PC-3 (cell line): ENCODE results near the gene GET3.

Source experiments
- EZH2phosphoT487 ChIP-seq: fragments of 300-600 bp; sonication (generic); IDR thresholded peaks from 2 replicates; pipeline ENCODE4 v1.6.1; 2018; ENCODE audit warnings: mild to moderate bottlenecking, antibody characterized with exemption, low read length, borderline replicate concordance
- TF ChIP-seq, protein P1 (sequence below): fragments of 300-600 bp; sonication (generic); conservative IDR thresholded peaks from 2 replicates; pipeline ENCODE4 v1.5.1; 2017; ENCODE audit warnings: antibody characterized with exemption, low read depth, mild to moderate bottlenecking, low read length

DNA sequence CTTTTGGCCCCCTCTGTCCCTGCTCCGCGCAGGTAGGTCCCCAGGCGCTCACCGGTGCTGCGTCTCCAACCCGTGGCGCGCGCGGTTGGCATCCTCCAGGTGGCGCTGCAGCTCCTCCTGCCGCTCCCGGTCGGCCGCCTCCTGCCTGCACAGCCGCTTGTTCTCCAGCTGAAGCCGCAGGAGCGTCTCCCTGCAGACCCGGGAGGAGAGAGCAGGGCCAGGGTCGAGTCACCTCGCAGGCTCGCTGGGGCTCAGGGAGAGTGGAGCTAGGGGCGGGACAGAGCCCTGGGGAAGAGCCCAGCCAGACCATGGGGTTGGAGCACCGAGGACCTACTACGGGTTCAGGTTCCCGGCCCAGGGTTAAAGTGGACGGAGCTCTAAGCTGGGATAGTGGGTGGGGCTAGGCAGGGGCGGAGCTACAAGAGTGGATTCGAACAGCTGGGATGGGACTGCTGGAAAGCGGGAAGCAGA is 28.8 kb downstream of the GET3 start:
- TF ChIP-seq, protein P1, sequence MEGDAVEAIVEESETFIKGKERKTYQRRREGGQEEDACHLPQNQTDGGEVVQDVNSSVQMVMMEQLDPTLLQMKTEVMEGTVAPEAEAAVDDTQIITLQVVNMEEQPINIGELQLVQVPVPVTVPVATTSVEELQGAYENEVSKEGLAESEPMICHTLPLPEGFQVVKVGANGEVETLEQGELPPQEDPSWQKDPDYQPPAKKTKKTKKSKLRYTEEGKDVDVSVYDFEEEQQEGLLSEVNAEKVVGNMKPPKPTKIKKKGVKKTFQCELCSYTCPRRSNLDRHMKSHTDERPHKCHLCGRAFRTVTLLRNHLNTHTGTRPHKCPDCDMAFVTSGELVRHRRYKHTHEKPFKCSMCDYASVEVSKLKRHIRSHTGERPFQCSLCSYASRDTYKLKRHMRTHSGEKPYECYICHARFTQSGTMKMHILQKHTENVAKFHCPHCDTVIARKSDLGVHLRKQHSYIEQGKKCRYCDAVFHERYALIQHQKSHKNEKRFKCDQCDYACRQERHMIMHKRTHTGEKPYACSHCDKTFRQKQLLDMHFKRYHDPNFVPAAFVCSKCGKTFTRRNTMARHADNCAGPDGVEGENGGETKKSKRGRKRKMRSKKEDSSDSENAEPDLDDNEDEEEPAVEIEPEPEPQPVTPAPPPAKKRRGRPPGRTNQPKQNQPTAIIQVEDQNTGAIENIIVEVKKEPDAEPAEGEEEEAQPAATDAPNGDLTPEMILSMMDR, result peak; percentile 81
- TF ChIP-seq EZH2phosphoT487, result no peak
